Tibial nerve (tissue), 4 donors: ENCODE results near the gene PSIP1.

Experiments used
- EP300 ChIP-seq, 2 donors: sonication (generic); formaldehyde crosslinking; IDR thresholded peaks; one replicate each; pipeline ENCODE4 v1.6.1; 2017; ENCODE audit warnings: antibody characterized with exemption in 2 of 2, mild to moderate bottlenecking in 1 of 2
- TF ChIP-seq, protein P1 (sequence below), 5 experiments: fragments of 200-600 bp in 3 of 5; fragments of 450-650 bp in 2 of 5; sonication (generic) in 3 of 5; IDR thresholded peaks; one replicate each; pipeline ENCODE4 v1.5.1; 2016 to 2019; ENCODE audit warnings: antibody characterized with exemption in 5 of 5, mild to moderate bottlenecking in 3 of 5, moderate library complexity in 2 of 5

DNA sequence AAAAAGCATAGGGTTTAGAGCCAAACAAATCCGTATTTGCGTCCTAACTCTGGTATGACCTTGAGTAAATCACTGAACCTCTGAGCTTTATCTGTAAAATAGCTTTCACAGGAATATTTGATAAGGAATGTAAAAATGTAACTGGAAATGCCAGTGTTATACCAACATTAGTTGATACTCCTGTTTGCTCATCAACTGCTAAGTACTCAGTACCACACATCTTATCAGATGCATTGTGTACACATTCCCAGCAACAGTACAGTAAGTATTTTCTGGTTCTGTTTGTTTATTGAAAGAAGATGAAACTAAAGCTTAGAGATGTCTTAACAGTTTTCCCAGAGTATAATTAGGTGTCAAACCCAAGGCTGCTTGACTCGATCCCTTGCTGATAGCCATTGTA is 66.6 kb downstream of the PSIP1 start:
- TF ChIP-seq, protein P1, sequence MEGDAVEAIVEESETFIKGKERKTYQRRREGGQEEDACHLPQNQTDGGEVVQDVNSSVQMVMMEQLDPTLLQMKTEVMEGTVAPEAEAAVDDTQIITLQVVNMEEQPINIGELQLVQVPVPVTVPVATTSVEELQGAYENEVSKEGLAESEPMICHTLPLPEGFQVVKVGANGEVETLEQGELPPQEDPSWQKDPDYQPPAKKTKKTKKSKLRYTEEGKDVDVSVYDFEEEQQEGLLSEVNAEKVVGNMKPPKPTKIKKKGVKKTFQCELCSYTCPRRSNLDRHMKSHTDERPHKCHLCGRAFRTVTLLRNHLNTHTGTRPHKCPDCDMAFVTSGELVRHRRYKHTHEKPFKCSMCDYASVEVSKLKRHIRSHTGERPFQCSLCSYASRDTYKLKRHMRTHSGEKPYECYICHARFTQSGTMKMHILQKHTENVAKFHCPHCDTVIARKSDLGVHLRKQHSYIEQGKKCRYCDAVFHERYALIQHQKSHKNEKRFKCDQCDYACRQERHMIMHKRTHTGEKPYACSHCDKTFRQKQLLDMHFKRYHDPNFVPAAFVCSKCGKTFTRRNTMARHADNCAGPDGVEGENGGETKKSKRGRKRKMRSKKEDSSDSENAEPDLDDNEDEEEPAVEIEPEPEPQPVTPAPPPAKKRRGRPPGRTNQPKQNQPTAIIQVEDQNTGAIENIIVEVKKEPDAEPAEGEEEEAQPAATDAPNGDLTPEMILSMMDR (IDR thresholded peaks at IDR 0.05) = no peak
- TF ChIP-seq EP300 (IDR thresholded peaks at IDR 0.05) = no peak
